GM12892 (cell line): ENCODE results near the gene LBX2.

Experiments
- POLR2A ChIP-seq: IDR thresholded peaks from 2 replicates; pipeline ENCODE4 v1.6.1; 2011; ENCODE audit warnings: low read depth, low read length, control low read depth
- TAF1 ChIP-seq: IDR thresholded peaks from 2 replicates; pipeline ENCODE4 v1.6.1; 2011; ENCODE audit warnings: low read depth, mild to moderate bottlenecking, control low read depth, low read length, borderline replicate concordance

DNA sequence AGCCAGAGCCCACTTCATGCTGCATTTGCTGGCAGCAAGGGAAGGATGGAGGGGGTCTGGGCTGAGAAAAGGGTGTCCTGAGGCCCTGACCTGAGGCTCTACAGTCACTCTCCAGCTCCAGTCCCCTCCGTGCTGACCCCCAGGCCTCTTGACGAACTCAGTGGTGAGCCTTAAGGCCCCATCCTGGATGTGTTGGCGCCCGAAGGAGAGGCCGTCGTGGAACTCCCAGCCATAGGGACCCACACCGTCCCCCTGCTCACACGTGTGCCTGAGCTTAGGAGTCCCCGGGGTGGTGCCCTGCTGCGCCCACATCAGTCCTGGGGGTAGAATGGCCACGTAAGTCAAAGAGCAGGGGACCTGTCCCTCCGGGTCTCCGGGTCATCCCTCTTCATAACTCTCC lies 35.0 kb downstream of the LBX2 start:
- TF ChIP-seq TAF1 (no peak), POLR2A (no peak)
